ENCODE measurements around the gene NID1.
A peak's percentile ranks its signal among the peaks of the same experiment; 100 is the strongest.

Gene NID1

DNA sequence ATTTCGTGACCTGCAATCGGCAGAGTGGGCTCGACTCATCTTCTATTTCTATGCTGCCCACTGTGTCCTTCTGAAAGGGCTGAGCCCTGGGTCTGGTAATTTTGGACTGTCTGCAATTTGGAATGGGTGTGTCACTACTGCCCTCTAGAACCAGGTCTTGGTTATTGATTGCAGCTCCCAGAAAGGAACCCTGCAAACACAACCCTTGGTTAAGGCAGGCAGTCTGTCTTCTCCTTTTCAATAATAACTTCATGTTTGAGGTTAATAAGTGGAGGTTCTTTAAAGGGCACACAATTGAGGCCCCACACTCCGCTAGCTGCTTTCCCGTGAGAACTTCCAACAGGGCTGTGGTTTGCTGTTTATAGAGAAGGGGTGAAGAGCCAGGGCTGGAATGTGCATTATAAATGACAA, 118.3 kb downstream of the NID1 start:
- Histone ChIP-seq H2AK5ac (ENCODE audit: low read depth, low read length) (no peak overlapping the region), H3K14ac (ENCODE audit: low read length) (no peak overlapping the region), H3K4ac (ENCODE audit: low read length) (no peak overlapping the region), H3K79me1 (ENCODE audit: low read depth, low read length) (no peaks in the 10 kb centered on the region), H4K91ac (ENCODE audit: low read depth, low read length, poor library complexity) (no peak overlapping the region), H3K23ac (ENCODE audit: low read depth, low read length, poor library complexity) (no peak overlapping the region), H2BK12ac (ENCODE audit: low read length) (no peak overlapping the region), H3K9me3 (replicated peaks in 1 of 2; ENCODE audit: control insufficient read depth in 2 of 2, insufficient read depth in 1 of 2, low read depth in 1 of 2, low read length in 2 of 2) (peaks cover 0 to 2% of the 10 kb centered on the region in 2 donors), H2AFZ (ENCODE audit: low read length) (no peak overlapping the region), H3K4me1 (ENCODE audit: control insufficient read depth in 2 of 2, insufficient read depth in 1 of 2, low read depth in 1 of 2, low read length in 2 of 2) (peaks cover 0 to 5% of the 10 kb centered on the region in 2 donors), H3K27me3 (ENCODE audit: control insufficient read depth in 3 of 3, insufficient read depth in 3 of 3, low read depth in 1 of 3, low read length in 3 of 3) (peaks cover 0 to 7% (median 0%) of the 10 kb centered on the region in 3 experiments), H3K4me3 (ENCODE audit: low read length in 2 of 2) (no peak overlapping the region), H2BK5ac (ENCODE audit: low read length) (no peak overlapping the region), H2BK15ac (ENCODE audit: low read length) (no peak overlapping the region), H3K9ac (ENCODE audit: low read depth, low read length, poor library complexity) (no peak overlapping the region), H3K36me3 (replicated peaks in 1 of 2; ENCODE audit: control insufficient read depth in 2 of 2, insufficient read depth in 2 of 2, low read length in 2 of 2) (no peaks in the 10 kb centered on the region), H4K8ac (ENCODE audit: low read depth, low read length) (no peak overlapping the region), H3K27ac (replicated peaks; ENCODE audit: low read length) (no peak overlapping the region), H2BK120ac (ENCODE audit: low read depth, low read length) (no peak overlapping the region), H3K18ac (ENCODE audit: low read length) (no peak overlapping the region), H3K4me2 (ENCODE audit: insufficient read depth, low read length, poor library complexity, severe bottlenecking) (no peak overlapping the region)
- no CpG with 5 or more reads among the region's 5 CpGs for WGBS, 2 donors (ENCODE audit: extremely low coverage in 2 of 2, insufficient read length in 2 of 2, insufficient replicate concordance in 1 of 2)
- no peak for DNase-seq (ENCODE audit: low spot score)

DNA sequence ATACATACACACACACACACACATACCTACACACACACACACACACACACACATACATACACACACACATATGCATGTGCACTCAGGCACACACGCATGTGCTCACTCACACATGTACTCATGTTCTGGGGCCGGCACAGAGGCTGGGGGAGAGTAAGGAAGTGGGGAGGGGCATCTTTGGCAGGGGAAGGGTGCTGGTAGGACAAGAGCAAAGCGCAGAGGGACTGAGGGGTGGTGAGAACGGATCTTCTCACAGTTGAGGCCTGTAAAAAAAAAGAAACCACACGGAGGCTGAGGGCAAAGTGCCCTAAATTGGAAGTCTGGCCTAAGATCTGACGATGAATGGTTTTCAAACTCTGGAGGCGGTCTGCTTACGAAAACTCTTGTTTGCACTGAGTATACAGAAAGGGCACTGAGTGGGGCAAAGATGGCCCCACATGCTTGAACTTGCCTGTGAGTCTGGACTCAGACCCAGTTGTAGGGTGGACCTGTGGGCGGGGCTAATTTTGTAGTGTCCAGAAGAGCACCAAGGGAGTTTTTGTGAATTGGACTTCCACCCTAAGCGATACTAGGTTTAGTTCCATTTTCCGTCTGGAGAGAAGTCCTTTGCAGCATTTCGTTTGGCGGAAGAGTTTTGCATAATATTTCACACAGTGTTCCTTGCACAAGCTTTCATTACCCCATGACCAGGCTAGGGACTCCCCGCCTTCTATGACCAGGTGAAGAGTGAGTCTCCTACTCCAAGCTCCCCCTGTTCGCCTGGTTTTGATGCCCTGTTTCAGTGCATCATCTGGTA, 118.9 kb downstream of the NID1 start:
- no peak for DNase-seq (ENCODE audit: low spot score)
- H2BK15ac ChIP-seq (ENCODE audit: low read length) = no peak overlapping the region
- H3K23ac ChIP-seq (ENCODE audit: low read depth, low read length, poor library complexity) = peak overlapping the region; percentile 48
- H4K91ac ChIP-seq (ENCODE audit: low read depth, low read length, poor library complexity) = no peak overlapping the region
- H2BK120ac ChIP-seq (ENCODE audit: low read depth, low read length) = no peak overlapping the region
- H3K9me3 ChIP-seq (replicated peaks in 1 of 2; ENCODE audit: control insufficient read depth in 2 of 2, insufficient read depth in 1 of 2, low read depth in 1 of 2, low read length in 2 of 2) = peaks cover 0 to under 1% of the 10 kb centered on the region in 2 donors
- no peak overlapping the region for H3K4me3 ChIP-seq (ENCODE audit: low read length in 2 of 2)
- WGBS, 2 donors (ENCODE audit: extremely low coverage in 2 of 2, insufficient read length in 2 of 2, insufficient replicate concordance in 1 of 2) = no CpG with 5 or more reads among the region's 15 CpGs
- no peak overlapping the region for H3K18ac ChIP-seq (ENCODE audit: low read length)
- no peak overlapping the region for H2AFZ ChIP-seq (ENCODE audit: low read length)
- no peak overlapping the region for H3K9ac ChIP-seq (ENCODE audit: low read depth, low read length, poor library complexity)
- no peak overlapping the region for H3K4ac ChIP-seq (ENCODE audit: low read length)
- H3K14ac ChIP-seq (ENCODE audit: low read length) = no peak overlapping the region
- H3K4me1 ChIP-seq (ENCODE audit: control insufficient read depth in 2 of 2, insufficient read depth in 1 of 2, low read depth in 1 of 2, low read length in 2 of 2) = peaks cover 0 to 5% of the 10 kb centered on the region in 2 donors
- H2AK5ac ChIP-seq (ENCODE audit: low read depth, low read length) = no peak overlapping the region
- no peak overlapping the region for H4K8ac ChIP-seq (ENCODE audit: low read depth, low read length)
- H2BK5ac ChIP-seq (ENCODE audit: low read length) = no peak overlapping the region
- H3K27me3 ChIP-seq (ENCODE audit: control insufficient read depth in 3 of 3, insufficient read depth in 3 of 3, low read depth in 1 of 3, low read length in 3 of 3) = peaks cover 0 to 7% (median 0%) of the 10 kb centered on the region in 3 experiments
- no peak overlapping the region for H3K27ac ChIP-seq (replicated peaks; ENCODE audit: low read length)
- H2BK12ac ChIP-seq (ENCODE audit: low read length) = no peak overlapping the region
- no peaks in the 10 kb centered on the region for H3K79me1 ChIP-seq (ENCODE audit: low read depth, low read length)
- no peaks in the 10 kb centered on the region for H3K36me3 ChIP-seq (replicated peaks in 1 of 2; ENCODE audit: control insufficient read depth in 2 of 2, insufficient read depth in 2 of 2, low read length in 2 of 2)
- no peak overlapping the region for H3K4me2 ChIP-seq (ENCODE audit: insufficient read depth, low read length, poor library complexity, severe bottlenecking)

GRCh38 chr1:235943581-235944114, 121.2 kb downstream of the NID1 start:
- H3K4me1 ChIP-seq (ENCODE audit: control insufficient read depth in 2 of 2, insufficient read depth in 1 of 2, low read depth in 1 of 2, low read length in 2 of 2) = no peaks in the 10 kb centered on the region
- no peak overlapping the region for H2AFZ ChIP-seq (ENCODE audit: low read length)
- no peak overlapping the region for H3K4me2 ChIP-seq (ENCODE audit: insufficient read depth, low read length, poor library complexity, severe bottlenecking)
- no peak overlapping the region for H3K4ac ChIP-seq (ENCODE audit: low read length)
- H2BK120ac ChIP-seq (ENCODE audit: low read depth, low read length) = no peak overlapping the region
- H3K23ac ChIP-seq (ENCODE audit: low read depth, low read length, poor library complexity) = no peak overlapping the region
- no peak overlapping the region for H2BK5ac ChIP-seq (ENCODE audit: low read length)
- peak overlapping the region; percentile 5 for H3K18ac ChIP-seq (ENCODE audit: low read length)
- no peaks in the 10 kb centered on the region for H3K36me3 ChIP-seq (replicated peaks in 1 of 2; ENCODE audit: control insufficient read depth in 2 of 2, insufficient read depth in 2 of 2, low read length in 2 of 2)
- H3K4me3 ChIP-seq (ENCODE audit: low read length in 2 of 2) = no peak overlapping the region
- H4K91ac ChIP-seq (ENCODE audit: low read depth, low read length, poor library complexity) = no peak overlapping the region
- H3K79me1 ChIP-seq (ENCODE audit: low read depth, low read length) = no peaks in the 10 kb centered on the region
- peaks cover 0 to 7% (median 0%) of the 10 kb centered on the region in 3 experiments for H3K27me3 ChIP-seq (ENCODE audit: control insufficient read depth in 3 of 3, insufficient read depth in 3 of 3, low read depth in 1 of 3, low read length in 3 of 3)
- no peak overlapping the region for H2BK12ac ChIP-seq (ENCODE audit: low read length)
- no peak overlapping the region for H3K14ac ChIP-seq (ENCODE audit: low read length)
- no peak overlapping the region for H4K8ac ChIP-seq (ENCODE audit: low read depth, low read length)
- H2AK5ac ChIP-seq (ENCODE audit: low read depth, low read length) = no peak overlapping the region
- H3K9me3 ChIP-seq (replicated peaks in 1 of 2; ENCODE audit: control insufficient read depth in 2 of 2, insufficient read depth in 1 of 2, low read depth in 1 of 2, low read length in 2 of 2) = no peaks in the 10 kb centered on the region
- no peak for DNase-seq (ENCODE audit: low spot score)
- WGBS, 2 donors (ENCODE audit: extremely low coverage in 2 of 2, insufficient read length in 2 of 2, insufficient replicate concordance in 1 of 2) = no CpG with 5 or more reads among the region's 9 CpGs
- H3K9ac ChIP-seq (ENCODE audit: low read depth, low read length, poor library complexity) = no peak overlapping the region
- no peak overlapping the region for H2BK15ac ChIP-seq (ENCODE audit: low read length)
- no peak overlapping the region for H3K27ac ChIP-seq (replicated peaks; ENCODE audit: low read length)

DNA sequence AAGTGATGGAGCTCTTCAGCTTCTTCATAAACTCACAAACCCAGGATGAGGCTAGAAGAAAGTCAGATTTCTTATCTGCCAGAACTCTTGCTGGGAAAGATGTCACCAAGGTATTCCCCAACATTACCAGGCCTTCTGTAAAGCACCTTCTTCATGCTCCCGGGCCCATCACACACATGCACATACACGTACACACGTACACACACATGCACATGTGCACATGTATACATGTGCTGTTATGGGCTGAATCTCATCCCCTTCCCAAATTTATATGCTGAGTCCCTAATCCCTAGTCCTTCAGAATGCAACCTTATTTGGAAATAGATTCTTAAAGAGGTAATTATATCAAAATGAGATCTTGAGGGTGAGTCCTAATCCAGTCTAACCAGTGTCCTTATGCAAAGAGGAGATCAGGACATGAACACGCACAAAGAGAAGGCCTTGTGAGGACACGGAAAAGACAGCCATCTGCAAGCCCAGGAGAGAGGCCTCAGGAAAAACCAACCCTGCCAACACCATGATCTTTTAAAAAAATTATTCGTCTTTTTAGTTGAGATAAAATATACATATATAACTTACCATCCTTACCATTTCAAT, 121.8 kb downstream of the NID1 start:
- Histone ChIP-seq H4K91ac (ENCODE audit: low read depth, low read length, poor library complexity) (no peak overlapping the region), H2BK120ac (ENCODE audit: low read depth, low read length) (no peak overlapping the region), H3K9ac (ENCODE audit: low read depth, low read length, poor library complexity) (no peak overlapping the region), H2AK5ac (ENCODE audit: low read depth, low read length) (no peak overlapping the region), H3K4ac (ENCODE audit: low read length) (no peak overlapping the region), H3K36me3 (replicated peaks in 1 of 2; ENCODE audit: control insufficient read depth in 2 of 2, insufficient read depth in 2 of 2, low read length in 2 of 2) (no peaks in the 10 kb centered on the region), H2BK15ac (ENCODE audit: low read length) (no peak overlapping the region), H3K79me1 (ENCODE audit: low read depth, low read length) (no peaks in the 10 kb centered on the region), H3K23ac (ENCODE audit: low read depth, low read length, poor library complexity) (no peak overlapping the region), H3K4me1 (ENCODE audit: control insufficient read depth in 2 of 2, insufficient read depth in 1 of 2, low read depth in 1 of 2, low read length in 2 of 2) (no peaks in the 10 kb centered on the region), H3K9me3 (replicated peaks in 1 of 2; ENCODE audit: control insufficient read depth in 2 of 2, insufficient read depth in 1 of 2, low read depth in 1 of 2, low read length in 2 of 2) (no peaks in the 10 kb centered on the region), H3K27ac (replicated peaks; ENCODE audit: low read length) (no peak overlapping the region), H3K4me3 (ENCODE audit: low read length in 2 of 2) (no peak overlapping the region), H2BK12ac (ENCODE audit: low read length) (no peak overlapping the region), H2BK5ac (ENCODE audit: low read length) (no peak overlapping the region), H4K8ac (ENCODE audit: low read depth, low read length) (no peak overlapping the region), H3K18ac (ENCODE audit: low read length) (no peak overlapping the region), H3K14ac (ENCODE audit: low read length) (no peak overlapping the region), H2AFZ (ENCODE audit: low read length) (no peak overlapping the region), H3K4me2 (ENCODE audit: insufficient read depth, low read length, poor library complexity, severe bottlenecking) (no peak overlapping the region), H3K27me3 (ENCODE audit: control insufficient read depth in 3 of 3, insufficient read depth in 3 of 3, low read depth in 1 of 3, low read length in 3 of 3) (peaks cover 0 to 7% (median 0%) of the 10 kb centered on the region in 3 experiments)
- no peak for DNase-seq (ENCODE audit: low spot score)
- WGBS, 2 donors (ENCODE audit: extremely low coverage in 2 of 2, insufficient read length in 2 of 2, insufficient replicate concordance in 1 of 2) = no CpG with 5 or more reads among the region's 6 CpGs

Measured in neuronal stem cell (in vitro differentiated cells).